GM12878 (cell line): ENCODE data around the gene KLF3. TPM values are rescaled to one million over a fixed set of nuclear protein-coding genes. Genes with fewer than 3 reads are reported as not detected.

Experiments
- ATAC-seq: fragments of 200-7000 bp; cut with Tn5 transposase; 3 replicates; pipeline ENCODE4 v1.9.1; 2020; ENCODE audit warnings: mild to moderate bottlenecking, moderate library complexity
- BruUV-seq: library from RNA; stranded (reverse); fragments of 400-500 nt; replicated peaks from 2 replicates; lab custom pipeline; 2021; lab: Mats Ljungman, UMichigan
- CTCF ChIA-PET: fragments of 300-600 bp; sonication (Branson Sonifier 250); formaldehyde crosslinking; extraction: SDS; loops from one replicate; lab custom pipeline; 2021; ENCODE audit warnings: inconsistent platforms; lab: Yijun Ruan, JAX
- POLR2A ChIA-PET: fragments of 350-600 bp; formaldehyde crosslinking; extraction: SDS; loops from one replicate; lab custom pipeline; 2021; ENCODE audit warnings: inconsistent platforms; lab: Charles Lee
- RAD21 ChIA-PET: fragments of 300-600 bp; sonication (Branson Sonifier 250); formaldehyde crosslinking; loops from one replicate; lab custom pipeline; 2023; ENCODE audit warnings: antibody characterized with exemption; ENCODE audit not compliant: unreplicated experiment; lab: Charles Lee
- SMC1A ChIA-PET: fragments of 300-600 bp; sonication (Branson Sonifier 250); formaldehyde crosslinking; loops from one replicate; lab custom pipeline; 2023; ENCODE audit not compliant: unreplicated experiment, uncharacterized antibody; lab: Charles Lee
- DNase-seq: peaks from one replicate; pipeline ENCODE4 v3.0.0-alpha.2; 2011; ENCODE audit warnings: low read depth, low spot score
- FAIRE-seq: peaks from 3 replicates; lab custom pipeline; 2011; peaks lifted over from hg19 to GRCh38; lab: Jason Lieb, UNC
- H2AFZ ChIP-seq: 2 replicates; pipeline ENCODE4 v1.6.0; 2011; ENCODE audit warnings: low read depth, low read length, control low read depth; ENCODE audit not compliant: control insufficient read depth
- H3K27ac ChIP-seq: 2 replicates; pipeline ENCODE4 v1.5.1; 2011; ENCODE audit warnings: control low read depth; ENCODE audit not compliant: control insufficient read depth, insufficient read depth
- H3K27me3 ChIP-seq, 2 experiments: replicated peaks in 1 of 2; 2 replicates each; pipeline versions ENCODE4 v1.6.0 to v1.6.1; 2011; ENCODE audit warnings: low read length in 1 of 2; ENCODE audit not compliant: control insufficient read depth in 2 of 2, insufficient read depth in 2 of 2
- H3K36me3 ChIP-seq, 2 experiments: 2 replicates each; pipeline ENCODE4 v1.5.1; 2011; ENCODE audit warnings: low read length in 1 of 2; ENCODE audit not compliant: control insufficient read depth in 2 of 2, insufficient read depth in 2 of 2
- H3K4me1 ChIP-seq: 2 replicates; pipeline ENCODE4 v1.6.1; 2011; ENCODE audit warnings: mild to moderate bottlenecking, low read length, moderate library complexity, mixed read lengths; ENCODE audit not compliant: control insufficient read depth, insufficient read depth
- H3K4me2 ChIP-seq: 2 replicates; pipeline ENCODE4 v1.6.0; 2011; ENCODE audit warnings: control low read depth; ENCODE audit not compliant: control insufficient read depth, insufficient read depth
- H3K4me3 ChIP-seq: fragments of 200-600 bp; sonication (generic); 2 replicates; pipeline ENCODE4 v1.5.1; 2016
- H3K79me2 ChIP-seq: 2 replicates; pipeline ENCODE4 v1.6.0; 2011; ENCODE audit warnings: low read length; ENCODE audit not compliant: control insufficient read depth, insufficient read depth
- H3K9ac ChIP-seq: 2 replicates; pipeline ENCODE4 v1.8.0; 2011; ENCODE audit warnings: low read length, control low read depth, mixed read lengths; ENCODE audit not compliant: control insufficient read depth, insufficient read depth
- H3K9me3 ChIP-seq: replicated peaks from 3 replicates; pipeline ENCODE4 v1.5.1; 2011; ENCODE audit warnings: mild to moderate bottlenecking, low read length; ENCODE audit not compliant: control insufficient read depth, insufficient read depth
- H4K20me1 ChIP-seq: 2 replicates; pipeline ENCODE4 v1.6.0; 2011; ENCODE audit not compliant: control insufficient read depth, insufficient read depth
- ATF3 ChIP-seq: IDR thresholded peaks from 2 replicates; pipeline ENCODE4 v1.6.1; 2011; ENCODE audit warnings: low read depth, mild to moderate bottlenecking, low read length, moderate library complexity, borderline replicate concordance; ENCODE audit errors: extremely low read depth
- CBFB ChIP-seq: IDR thresholded peaks from 2 replicates; pipeline ENCODE4 v1.6.1; 2016; ENCODE audit warnings: antibody characterized with exemption, low read depth
- ETV6 ChIP-seq, 2 experiments: fragments of 450-650 bp in 1 of 2; IDR thresholded peaks in 1 of 2; conservative IDR thresholded peaks in 1 of 2; 2 replicates each; pipeline ENCODE4 v1.6.1; 2014; ENCODE audit warnings: antibody characterized with exemption in 1 of 2, borderline replicate concordance in 1 of 2, low read depth in 1 of 2, mild to moderate bottlenecking in 1 of 2, moderate library complexity in 1 of 2
- FOS ChIP-seq: IDR thresholded peaks from 3 replicates; pipeline ENCODE4 v1.6.1; 2011; ENCODE audit warnings: borderline replicate concordance; ENCODE audit not compliant: insufficient read length; ENCODE audit errors: extremely low read depth
- IRF3 ChIP-seq: fragments of 450-650 bp; IDR thresholded peaks from 2 replicates; pipeline ENCODE4 v1.6.1; 2014; ENCODE audit warnings: mild to moderate bottlenecking
- NFXL1 ChIP-seq: fragments of 450-650 bp; IDR thresholded peaks from 2 replicates; pipeline ENCODE4 v1.6.1; 2017; ENCODE audit warnings: antibody characterized with exemption, mild to moderate bottlenecking, borderline replicate concordance
- NRF1 ChIP-seq: conservative IDR thresholded peaks from 2 replicates; pipeline ENCODE4 v1.6.1; 2011; ENCODE audit warnings: mild to moderate bottlenecking, low read depth, low read length, improper control_type of control experiment
- SUZ12 ChIP-seq: fragments of 200-600 bp; sonication (generic); IDR thresholded peaks from one replicate; pipeline ENCODE4 v1.6.1; 2018; ENCODE audit warnings: antibody characterized with exemption, mild to moderate bottlenecking; ENCODE audit not compliant: unreplicated experiment
- ZBTB11 ChIP-seq: fragments of 450-650 bp; formaldehyde crosslinking; IDR thresholded peaks from 2 replicates; pipeline ENCODE4 v1.5.0; 2022; ENCODE audit warnings: mild to moderate bottlenecking, missing genetic modification characterization
- ZNF384 ChIP-seq: IDR thresholded peaks from 2 replicates; pipeline ENCODE4 v1.6.1; 2012; ENCODE audit warnings: low read depth, mild to moderate bottlenecking, low read length, improper control_type of control experiment, borderline replicate concordance
- ZNF592 ChIP-seq: fragments of 450-650 bp; IDR thresholded peaks from 2 replicates; pipeline ENCODE4 v1.6.1; 2017; ENCODE audit warnings: mild to moderate bottlenecking, moderate library complexity
- WGBS: methylation state at CpG from one replicate; pipeline ENCODE4 v1.1.6; 2016; ENCODE audit warnings: low lambda C conversion rate; ENCODE audit not compliant: insufficient replicate concordance, insufficient coverage; ENCODE audit errors: missing lambda C conversion rate; 5-methylcytosine and 5-hydroxymethylcytosine counted together
- in situ Hi-C: fragments of 300-500 bp; cut with MboI; formaldehyde crosslinking; loops from 9 replicates; pipeline ENCODE4 v1.14.3; 2018; ENCODE audit warnings: mixed read lengths
- intact Hi-C: fragments of 100-400 bp; cut with micrococcal nuclease; formaldehyde crosslinking; loops from one replicate; pipeline ENCODE4 v1.14.2; 2022; ENCODE audit not compliant: unreplicated experiment
- polyA plus RNA-seq, 11 experiments: library from polyadenylated mRNA; depleted of rRNA in 4 of 11; unstranded in 6 of 11; stranded (reverse) in 5 of 11; fragments of >200 nt; fragmentation: Nextera tagmentation in 4 of 11; fragmentation: Illumina TruSeq in 1 of 11; extraction: Ambion mirVana in 4 of 11; extraction: Trizol in 1 of 11; gene quantifications; 1 replicate in 1 of 11; 2 replicates in 10 of 11; pipeline versions ENCODE4 v1.2.1 to v1.2.3, GENCODE V29; 2011 to 2016; ENCODE audit warnings: inconsistent platforms in 2 of 11, missing spikeins in 2 of 11, low read depth in 1 of 11
- total RNA-seq, 4 experiments: library from RNA; depleted of rRNA in 3 of 4; stranded (reverse); fragments of >200 nt in 3 of 4; fragmentation: Illumina TruSeq in 1 of 4; extraction: Trizol in 1 of 4; gene quantifications; 2 replicates each; pipeline versions ENCODE4 v1.2.1 to v1.2.3, GENCODE V29; 2013 to 2021

Gene KLF3
- total and polyA plus RNA-seq, 10 of the 15 experiments (the other 5 are each of a cell fraction or from before 2014, with no cell fraction given): 1.4 to 5.8 (median 2.1) TPM

GRCh38 chr4:38681281-38681991, 17.4 kb downstream of the KLF3 start:
- Histone ChIP-seq H3K9ac (no peak overlapping the region), H4K20me1 (no peaks in the 10 kb centered on the region), H3K4me3 (no peak overlapping the region), H3K4me1 (no peaks in the 10 kb centered on the region), H3K27ac (no peak overlapping the region), H3K4me2 (no peak overlapping the region), H3K9me3 (no peaks in the 10 kb centered on the region; the same call in 2 of the 3 replicates), H3K79me2 (peaks cover 21% of the 10 kb centered on the region), H3K27me3 (no peaks in the 10 kb centered on the region; a peak in 1 of 4 replicates), H3K36me3 (no peaks in the 10 kb centered on the region; a peak in 1 of 4 replicates), H2AFZ (no peak overlapping the region)
- 91% methylated on average over 12 of the region's 12 CpGs for WGBS
- in situ Hi-C loops (no loop called here), intact Hi-C loops (no loop called here)
- FAIRE-seq (no peak), ATAC-seq (no peak), DNase-seq (no peak)
- ChIA-PET RAD21 (no interaction called here), SMC1A (interaction anchor here (0.7 to 1.0 kb wide), 2 partner anchors 53 to 108 kb away, joined by 3 to 4 read pairs; no protein-coding TSS in a partner anchor), CTCF (interaction anchor here (1.3 kb wide), 1 partner anchor 502 kb away, joined by 4 read pairs; no protein-coding TSS in a partner anchor), POLR2A (interaction anchor here (0.7 kb wide), 1 partner anchor 503 kb away, joined by 3 read pairs; no protein-coding TSS in a partner anchor)
- no TSS peak for BruUV-seq
- TF ChIP-seq NRF1 (no peak), ZBTB11 (CRISPR knock-in tag) (no peak), ZNF592 (no peak), FOS (no peak), CBFB (no peak), NFXL1 (no peak), ZNF384 (no peak), ETV6 (conservative IDR thresholded peaks at IDR 0.05 in 1 of 2, IDR thresholded peaks at IDR 0.05 in 1 of 2; ENCODE audit: borderline replicate concordance in 1 of 2, low read depth in 1 of 2) (no peak), IRF3 (no peak), ATF3 (no peak), SUZ12 (no peak)
